Esophagus muscularis mucosa (tissue), 4 donors: ENCODE measurements around the gene TTC7B. TPM values are rescaled to one million over a fixed set of nuclear protein-coding genes. Genes with fewer than 3 reads are reported as not detected.

Experiments
- DNase-seq: peaks from one replicate; pipeline ENCODE4 v3.0.0-alpha.2; 2017; ENCODE audit errors: extremely low spot score
- H3K27ac ChIP-seq, 4 donors: fragments of 200-600 bp; sonication (generic); replicated peaks in 1 of 4; 1 replicate in 3 of 4; 2 replicates in 1 of 4; pipeline ENCODE4 v1.5.1; 2016 to 2019; ENCODE audit warnings: mild to moderate bottlenecking in 1 of 4
- H3K27me3 ChIP-seq, 4 donors: fragments of 200-600 bp; sonication (generic); one replicate each; pipeline versions ENCODE4 v1.5.1 to v1.6.0; 2016 to 2019
- H3K36me3 ChIP-seq, 4 donors: fragments of 200-600 bp; sonication (generic); one replicate each; pipeline ENCODE4 v1.5.1; 2016 to 2019
- H3K4me1 ChIP-seq, 4 donors: fragments of 200-600 bp; sonication (generic); one replicate each; pipeline ENCODE4 v1.5.1; 2016 to 2019
- H3K4me3 ChIP-seq, 4 donors: fragments of 200-600 bp; sonication (generic); 1 replicate in 2 of 4; 2 replicates in 2 of 4; pipeline ENCODE4 v1.5.1; 2016 to 2019; ENCODE audit warnings: mild to moderate bottlenecking in 4 of 4, moderate library complexity in 1 of 4
- H3K9me3 ChIP-seq, 4 donors: fragments of 200-600 bp; sonication (generic); 1 replicate in 3 of 4; 2 replicates in 1 of 4; pipeline ENCODE4 v1.5.1; 2016 to 2019
- CTCF ChIP-seq, 3 experiments: fragments of 200-600 bp in 2 of 3; fragments of 450-650 bp in 1 of 3; sonication (generic) in 2 of 3; IDR thresholded peaks; one replicate each; pipeline ENCODE4 v1.5.1; 2017 to 2019; ENCODE audit warnings: antibody characterized with exemption in 3 of 3, mild to moderate bottlenecking in 2 of 3, moderate library complexity in 1 of 3
- EP300 ChIP-seq: sonication (generic); formaldehyde crosslinking; IDR thresholded peaks from one replicate; pipeline ENCODE4 v1.6.1; 2017; ENCODE audit warnings: antibody characterized with exemption
- POLR2A ChIP-seq: fragments of 450-650 bp; IDR thresholded peaks from one replicate; pipeline ENCODE4 v1.6.1; 2017; ENCODE audit warnings: antibody characterized with exemption, moderate library complexity, mild to moderate bottlenecking, low read depth
- POLR2AphosphoS5 ChIP-seq, 2 donors: sonication (generic); formaldehyde crosslinking; IDR thresholded peaks; one replicate each; pipeline ENCODE4 v1.6.1; 2017; ENCODE audit warnings: antibody characterized with exemption in 2 of 2
- WGBS: methylation state at CpG from one replicate; pipeline ENCODE4 v1.1.5; 2018; 5-methylcytosine and 5-hydroxymethylcytosine counted together
- intact Hi-C: fragments of 100-400 bp; cut with DNase I; formaldehyde crosslinking; loops from one replicate; pipeline ENCODE4 v1.15.1; 2023
- total RNA-seq, 4 donors: library from RNA; depleted of rRNA; stranded (reverse); fragments of >200 nt; gene quantifications; one replicate each; pipeline versions ENCODE4 v1.1.0 to v1.2.1, GENCODE V29; 2016

Gene TTC7B
- total RNA-seq, 4 donors from 2014 or later = 54.4 to 148 (median 113) TPM

GRCh38 chr14:90695997-90696660 lies 120.1 kb downstream of the TTC7B start:
- no peak for TF ChIP-seq EP300
- TF ChIP-seq POLR2AphosphoS5 (IDR thresholded peaks at IDR 0.05) = no peak
- TF ChIP-seq POLR2A = no peak
- TF ChIP-seq CTCF (IDR thresholded peaks at IDR 0.05) = no peak
- no peak for DNase-seq
- Histone ChIP-seq H3K4me1 (peaks cover 32 to 38% (median 34%) of the 10 kb centered on the region in 4 donors), H3K27ac (peak overlapping the region; percentile 71 to 86 (median 82)), H3K27me3 (no peaks in the 10 kb centered on the region), H3K4me3 (no peak overlapping the region), H3K36me3 (no peaks in the 10 kb centered on the region), H3K9me3 (no peaks in the 10 kb centered on the region)
- WGBS = 65% methylated on average over 11 of the region's 12 CpGs
- intact Hi-C loops = loop anchor here (2.0 to 5.0 kb wide), 4 partner anchors 94 to 393 kb away; no protein-coding TSS in a partner anchor

GRCh38 chr14:90693413-90693812 lies 122.8 kb downstream of the TTC7B start:
- Histone ChIP-seq H3K27ac (no peak overlapping the region), H3K4me3 (no peak overlapping the region), H3K4me1 (peaks cover 24 to 28% (median 27%) of the 10 kb centered on the region in 4 donors), H3K9me3 (no peaks in the 10 kb centered on the region), H3K36me3 (peaks cover 0 to 10% (median 2%) of the 10 kb centered on the region in 4 donors), H3K27me3 (no peaks in the 10 kb centered on the region)
- WGBS = 87% methylated on average over 3 of the region's 3 CpGs
- no peak for DNase-seq
- intact Hi-C loops = no loop called here
- no peak for TF ChIP-seq POLR2AphosphoS5 (IDR thresholded peaks at IDR 0.05)
- no peak for TF ChIP-seq POLR2A
- TF ChIP-seq CTCF (IDR thresholded peaks at IDR 0.05) = no peak
- no peak for TF ChIP-seq EP300

GRCh38 chr14:90692826-90693225 lies 123.4 kb downstream of the TTC7B start:
- intact Hi-C loops = no loop called here
- no peak for DNase-seq
- no peak overlapping the region for H3K27ac ChIP-seq
- 75% methylated on average over 1 of the region's 1 CpG for WGBS
- no peaks in the 10 kb centered on the region for H3K9me3 ChIP-seq
- H3K4me1 ChIP-seq = peaks cover 18 to 22% (median 21%) of the 10 kb centered on the region in 4 donors
- peaks cover 0 to 16% (median 4%) of the 10 kb centered on the region in 4 donors for H3K36me3 ChIP-seq
- no peak overlapping the region for H3K4me3 ChIP-seq
- no peak for TF ChIP-seq POLR2A
- TF ChIP-seq POLR2AphosphoS5 (IDR thresholded peaks at IDR 0.05) = no peak
- TF ChIP-seq EP300 = no peak
- no peak for TF ChIP-seq CTCF (IDR thresholded peaks at IDR 0.05)
- no peaks in the 10 kb centered on the region for H3K27me3 ChIP-seq

GRCh38 chr14:90692061-90692460 lies 124.2 kb downstream of the TTC7B start:
- Histone ChIP-seq H3K4me1 (peaks cover 10 to 17% (median 13%) of the 10 kb centered on the region in 4 donors), H3K36me3 (peaks cover 0 to 24% (median 7%) of the 10 kb centered on the region in 4 donors), H3K4me3 (no peak overlapping the region), H3K27ac (no peak overlapping the region), H3K27me3 (no peaks in the 10 kb centered on the region), H3K9me3 (no peaks in the 10 kb centered on the region)
- DNase-seq = no peak
- intact Hi-C loops = no loop called here
- TF ChIP-seq POLR2A (no peak), CTCF (IDR thresholded peaks at IDR 0.05) (no peak), EP300 (no peak), POLR2AphosphoS5 (IDR thresholded peaks at IDR 0.05) (no peak)
- WGBS = 88% methylated on average over 2 of the region's 2 CpGs

GRCh38 chr14:90691627-90692026 lies 124.6 kb downstream of the TTC7B start:
- no peak for DNase-seq
- intact Hi-C loops = no loop called here
- no peak for TF ChIP-seq POLR2AphosphoS5 (IDR thresholded peaks at IDR 0.05)
- no peak for TF ChIP-seq EP300
- TF ChIP-seq POLR2A = no peak
- TF ChIP-seq CTCF (IDR thresholded peaks at IDR 0.05) = no peak
- H3K4me1 ChIP-seq = peaks cover 6 to 12% (median 9%) of the 10 kb centered on the region in 4 donors
- no peaks in the 10 kb centered on the region for H3K9me3 ChIP-seq
- H3K4me3 ChIP-seq = no peak overlapping the region
- H3K27me3 ChIP-seq = no peaks in the 10 kb centered on the region
- no peak overlapping the region for H3K27ac ChIP-seq
- WGBS = 94% methylated on average over 2 of the region's 2 CpGs
- peaks cover 0 to 27% (median 7%) of the 10 kb centered on the region in 4 donors for H3K36me3 ChIP-seq
